ENCODE results near the gene C5orf22.

Gene C5orf22

GRCh38 chr5:31585895-31586270 is 53.8 kb downstream of the C5orf22 start:
- no peaks in the 10 kb centered on the region for H3K27me3 ChIP-seq (ENCODE audit: insufficient read depth, poor library complexity, severe bottlenecking)
- no peak for DNase-seq (ENCODE audit: low read depth in 1 of 2, low spot score in 1 of 2)
- no peak for TF ChIP-seq SPI1 (IDR thresholded peaks at IDR 0.05; ENCODE audit: borderline replicate concordance, low read depth)
- no peak for TF ChIP-seq GABPA (IDR thresholded peaks at IDR 0.05; ENCODE audit: low read depth)
- TF ChIP-seq CTCF (IDR thresholded peaks at IDR 0.05; ENCODE audit: insufficient read depth, low read length): no peak
- H3K4me3 ChIP-seq (replicated peaks; ENCODE audit: insufficient read depth, low read length): no peak overlapping the region
- no peak overlapping the region for H3K27ac ChIP-seq (replicated peaks)

- H3K27me3 ChIP-seq (ENCODE audit: insufficient read depth, poor library complexity, severe bottlenecking): no peaks in the 10 kb centered on the region
- TF ChIP-seq POLR2AphosphoS5 (IDR thresholded peaks at IDR 0.05; ENCODE audit: low read depth): no peak
- TF ChIP-seq CTCF (IDR thresholded peaks at IDR 0.05; ENCODE audit: insufficient read depth, low read length): no peak
- no peak for TF ChIP-seq REST (IDR thresholded peaks at IDR 0.05; ENCODE audit: insufficient replicate concordance, low read depth)
- TF ChIP-seq GABPA (IDR thresholded peaks at IDR 0.05; ENCODE audit: low read depth): no peak
- no peak overlapping the region for H3K27ac ChIP-seq (replicated peaks)
- no peak overlapping the region for H3K4me3 ChIP-seq (replicated peaks; ENCODE audit: insufficient read depth, low read length)
- DNase-seq (ENCODE audit: low read depth in 1 of 2, low spot score in 1 of 2): no peak
These were observed 55.4 kb downstream of the C5orf22 start for GRCh38 chr5:31587546-31587945.

- TF ChIP-seq POLR2AphosphoS5 (IDR thresholded peaks at IDR 0.05; ENCODE audit: low read depth) (no peak), GABPA (IDR thresholded peaks at IDR 0.05; ENCODE audit: low read depth) (no peak), SPI1 (IDR thresholded peaks at IDR 0.05; ENCODE audit: borderline replicate concordance, low read depth) (no peak), REST (IDR thresholded peaks at IDR 0.05; ENCODE audit: insufficient replicate concordance, low read depth) (no peak), CTCF (IDR thresholded peaks at IDR 0.05; ENCODE audit: insufficient read depth, low read length) (no peak)
- Histone ChIP-seq H3K4me3 (replicated peaks; ENCODE audit: insufficient read depth, low read length) (no peak overlapping the region), H3K27me3 (ENCODE audit: insufficient read depth, poor library complexity, severe bottlenecking) (peaks cover 12% of the 10 kb centered on the region), H3K27ac (replicated peaks) (no peak overlapping the region)
- no peak for DNase-seq (ENCODE audit: low read depth in 1 of 2, low spot score in 1 of 2)
These were observed 61.6 kb downstream of the C5orf22 start for GRCh38 chr5:31593665-31594064.

GRCh38 chr5:31596354-31596753 is 64.3 kb downstream of the C5orf22 start:
- H3K4me3 ChIP-seq (replicated peaks; ENCODE audit: insufficient read depth, low read length): no peak overlapping the region
- no peak overlapping the region for H3K27ac ChIP-seq (replicated peaks)
- DNase-seq (ENCODE audit: low read depth in 1 of 2, low spot score in 1 of 2): no peak
- H3K27me3 ChIP-seq (ENCODE audit: insufficient read depth, poor library complexity, severe bottlenecking): peaks cover 12% of the 10 kb centered on the region
- TF ChIP-seq SPI1 (IDR thresholded peaks at IDR 0.05; ENCODE audit: borderline replicate concordance, low read depth): no peak
- TF ChIP-seq REST (IDR thresholded peaks at IDR 0.05; ENCODE audit: insufficient replicate concordance, low read depth): no peak
- no peak for TF ChIP-seq GABPA (IDR thresholded peaks at IDR 0.05; ENCODE audit: low read depth)
- no peak for TF ChIP-seq CTCF (IDR thresholded peaks at IDR 0.05; ENCODE audit: insufficient read depth, low read length)
- no peak for TF ChIP-seq POLR2AphosphoS5 (IDR thresholded peaks at IDR 0.05; ENCODE audit: low read depth)
